T-helper 2 cell (primary cell): Measurements from ENCODE around the gene RADIL.

Experiments
- DNase-seq, 5 experiments: peaks; one replicate each; pipeline versions ENCODE4 v3.0.0 to v3.0.0-alpha.2; 2012 to 2022

RADIL gene

GRCh38 chr7:4749798-4750197 is 133.7 kb downstream of the RADIL start:
- DNase-seq = no peak

GRCh38 chr7:4749363-4749762 is 134.2 kb downstream of the RADIL start:
- no peak for DNase-seq
